Activated T-helper 1 cell treated with anti-CD3 and anti-CD28 coated beads, Interleukin-2, amount 50 U/mL, for 16 hours (primary cell): ENCODE results near the gene OXCT1.
"Not testable (repeated sequence)": the region's sequence is repeated elsewhere in the genome, so short reads cannot be mapped to it uniquely, and the experiment has no call there.

Experiments
- DNase-seq, 2 donors: peaks; one replicate each; pipeline ENCODE4 v3.0.0-alpha.2; 2020; ENCODE audit warnings: low read depth in 1 of 2, low spot score in 1 of 2

The OXCT1 gene

DNA sequence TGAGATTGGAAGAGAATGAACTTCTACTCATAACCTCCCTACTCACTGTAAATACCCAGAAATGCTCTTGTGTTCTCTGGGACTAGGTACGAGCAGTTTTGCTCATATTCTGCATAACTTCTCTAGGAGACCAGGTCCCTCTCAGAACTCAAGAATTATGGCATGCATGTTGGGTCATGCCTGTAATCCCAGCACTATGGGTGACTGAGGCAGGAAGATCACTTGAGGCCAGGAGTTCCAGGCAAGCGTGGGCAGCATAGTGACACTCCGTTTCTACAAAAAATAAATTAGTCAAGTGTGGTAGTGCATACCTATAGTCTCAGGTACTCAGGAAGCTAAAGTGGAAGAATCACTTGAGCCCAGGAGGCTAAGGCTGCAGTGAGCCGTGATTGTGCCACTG is 141.9 kb downstream of the OXCT1 start:
- DNase-seq: no peak

DNA sequence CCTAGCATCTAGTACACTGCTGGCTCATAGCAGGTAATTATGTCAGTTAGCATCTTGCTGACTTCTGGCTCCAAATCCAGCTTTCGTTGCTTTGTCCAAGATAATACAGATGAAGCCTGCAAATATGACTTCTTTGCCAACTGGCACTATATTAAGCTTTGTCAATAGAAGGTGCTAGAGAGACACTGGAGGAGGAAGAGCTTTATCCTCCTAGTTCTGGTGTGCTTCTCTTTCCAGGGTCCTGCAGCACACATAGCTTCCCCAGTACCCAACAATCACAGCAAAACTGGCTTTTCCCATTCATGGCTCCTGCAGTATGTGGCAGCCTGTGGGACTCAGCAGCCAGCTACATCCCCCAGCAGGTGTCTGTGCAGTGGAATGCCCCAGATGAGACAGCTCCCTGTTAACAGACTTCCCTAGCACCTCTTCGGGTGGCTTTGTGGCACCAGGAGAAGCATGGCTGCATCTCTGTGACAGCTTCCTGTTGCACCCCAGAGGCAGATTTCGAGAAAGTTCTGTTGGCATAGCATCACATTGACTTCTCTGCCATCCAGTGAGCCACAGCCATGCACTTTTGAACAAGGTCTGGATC is 147.8 kb downstream of the OXCT1 start:
- DNase-seq: no peak

DNA sequence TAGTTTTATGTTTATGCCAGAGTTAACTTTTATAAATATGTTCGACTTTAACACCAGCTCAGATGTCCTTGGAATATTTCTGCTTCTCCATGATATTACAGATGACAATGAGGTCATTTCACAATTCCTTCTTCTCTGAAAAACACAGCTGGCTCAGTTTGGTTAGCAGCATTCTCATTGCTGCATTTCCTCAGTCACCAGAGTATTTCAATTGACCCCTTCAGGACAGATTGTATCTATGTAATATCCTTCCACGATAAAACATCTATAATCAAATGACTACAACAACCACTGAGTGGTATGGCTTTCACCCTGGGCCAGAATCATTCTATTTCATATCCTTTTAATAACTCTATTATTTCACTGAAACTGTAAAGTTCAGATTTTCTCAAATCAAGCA is 148.7 kb downstream of the OXCT1 start:
- no peak for DNase-seq

DNA sequence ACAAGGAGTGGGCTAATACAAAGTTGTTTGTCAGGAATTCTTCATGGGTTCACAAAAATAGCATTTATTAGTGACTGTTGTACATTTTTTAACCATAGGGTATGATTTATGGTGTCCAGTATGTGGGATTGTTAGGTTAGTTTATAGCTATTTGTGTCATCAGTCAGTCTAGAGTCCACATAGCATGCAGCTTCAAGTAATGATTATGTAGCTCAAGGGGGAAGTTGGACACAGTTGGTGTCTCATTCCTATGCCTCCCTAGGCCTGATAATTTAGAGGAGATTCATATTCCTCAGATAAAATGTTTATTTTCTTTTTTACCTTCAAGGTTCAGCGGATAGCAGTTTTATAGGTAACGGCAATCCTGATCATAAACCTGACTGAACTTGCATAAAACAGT is 153.8 kb downstream of the OXCT1 start:
- DNase-seq: no peak

DNA sequence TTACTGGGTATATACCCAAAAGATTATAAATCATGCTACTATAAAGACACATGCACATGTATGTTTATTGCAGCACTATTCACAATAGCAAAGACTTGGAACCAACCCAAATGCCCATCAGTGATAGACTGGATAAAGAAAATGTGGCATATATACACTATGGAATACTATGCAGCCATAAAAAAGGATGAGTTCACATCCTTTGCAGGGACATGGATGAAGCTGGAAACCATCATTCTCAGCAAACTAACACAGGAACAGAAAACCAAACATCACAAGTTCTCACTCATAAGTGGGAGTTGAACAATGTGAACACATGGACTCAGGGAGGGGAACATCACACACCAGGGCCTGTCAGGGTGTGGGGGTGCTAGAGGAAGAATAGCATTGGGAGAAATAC is 155.8 kb downstream of the OXCT1 start:
- not testable (repeated sequence) for DNase-seq

DNA sequence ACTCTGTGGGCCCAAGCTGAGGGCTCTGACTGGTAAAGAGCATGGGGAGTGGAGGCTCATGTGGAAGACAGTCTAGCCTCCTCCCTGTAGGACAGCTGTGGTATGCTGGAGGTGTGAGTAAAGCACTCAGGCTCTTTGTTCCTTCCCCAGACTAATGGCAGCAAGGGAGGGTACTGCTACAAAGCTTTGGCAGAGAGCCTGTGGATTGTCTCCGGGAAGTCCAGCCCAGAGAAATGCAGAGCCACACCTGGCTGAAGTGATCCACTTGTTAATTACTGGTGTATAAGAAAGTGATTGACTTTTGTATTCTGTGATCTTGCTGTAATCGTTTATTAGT is 161.7 kb downstream of the OXCT1 start:
- DNase-seq: no peak

DNA sequence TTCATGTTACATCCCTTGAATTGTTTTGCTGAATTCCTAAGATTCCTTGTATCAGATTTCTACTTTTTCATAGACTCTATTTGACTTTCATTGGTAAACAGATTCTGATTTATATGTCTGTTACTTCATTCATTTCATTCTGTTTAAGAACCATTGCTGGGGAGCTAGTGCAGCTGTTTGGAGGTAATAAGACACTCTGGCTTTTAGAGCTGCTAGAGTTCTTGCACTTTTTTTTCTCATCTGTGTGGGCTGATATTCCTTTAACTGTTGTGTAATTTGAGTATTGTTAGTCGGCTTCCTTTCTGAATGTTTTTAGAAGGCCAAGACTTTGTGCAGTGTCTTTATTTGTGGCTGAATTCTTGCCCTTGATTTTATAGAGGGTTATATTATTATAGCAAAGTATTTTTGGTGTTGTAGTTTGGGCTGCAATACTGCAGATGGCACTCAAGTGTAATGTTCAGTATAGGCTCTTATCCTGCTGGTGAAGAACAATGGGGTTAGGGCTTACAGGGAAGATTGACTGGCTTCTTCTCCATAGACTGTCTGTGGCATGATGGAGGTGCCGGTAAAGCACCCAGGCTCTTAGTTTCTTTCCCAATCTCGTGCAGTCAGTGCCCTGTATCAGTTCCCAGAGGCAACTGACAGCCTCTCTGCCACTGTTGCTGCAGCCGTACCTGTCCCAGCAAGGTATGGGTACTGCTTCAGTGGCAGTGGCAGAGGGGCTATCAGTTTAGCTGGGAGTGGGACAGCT is 162.2 kb downstream of the OXCT1 start:
- no peak for DNase-seq

DNA sequence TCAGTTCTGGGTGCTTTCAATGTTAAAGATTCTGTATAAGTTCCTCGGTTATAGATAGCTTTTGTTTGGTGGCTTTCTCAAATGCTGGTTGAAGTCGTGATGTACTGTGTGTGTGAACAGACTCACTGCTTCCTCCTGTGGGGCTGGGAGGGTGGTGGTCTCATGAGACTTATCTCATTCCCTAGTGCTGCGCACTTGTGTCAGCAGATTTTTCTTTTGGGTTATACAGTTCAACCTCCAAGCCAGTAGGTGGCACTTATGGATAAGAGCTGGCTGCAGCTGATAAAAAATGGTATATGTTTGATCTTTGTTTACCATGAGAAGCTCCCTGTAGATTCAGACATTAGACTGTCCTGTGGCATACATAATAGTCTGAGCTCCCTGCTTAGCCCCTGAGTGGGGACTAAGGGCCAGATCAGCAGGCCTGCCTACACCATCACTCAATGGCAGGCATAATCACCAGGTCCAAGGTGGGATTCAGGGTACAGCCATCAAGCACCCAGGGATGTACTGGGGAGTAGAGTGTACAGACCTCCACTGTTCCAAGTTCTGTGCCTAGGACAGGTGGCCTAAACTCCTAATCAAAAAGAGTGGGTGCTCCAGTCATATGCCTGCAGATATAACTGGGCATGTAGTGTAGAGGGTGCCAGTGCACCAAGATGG is 174.2 kb downstream of the OXCT1 start:
- DNase-seq: no peak

DNA sequence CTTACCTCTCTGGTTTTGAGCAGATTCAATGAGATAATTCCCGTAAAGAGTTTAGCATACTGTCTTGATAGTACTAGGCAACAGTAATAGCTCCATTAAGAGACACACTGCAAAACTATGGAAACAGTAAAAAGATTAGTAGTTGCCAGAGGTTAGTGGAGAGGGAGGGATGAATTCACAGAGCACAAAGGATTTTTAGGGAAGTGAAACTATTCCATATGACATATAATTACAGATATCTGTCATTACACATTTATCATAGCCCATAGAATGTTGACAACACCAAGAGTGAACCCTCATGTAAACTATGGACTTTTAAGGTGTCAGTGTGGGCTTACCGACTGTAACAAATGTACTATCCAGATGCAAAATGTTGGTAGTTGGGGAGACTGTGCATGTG is 183.5 kb downstream of the OXCT1 start:
- no peak for DNase-seq

DNA sequence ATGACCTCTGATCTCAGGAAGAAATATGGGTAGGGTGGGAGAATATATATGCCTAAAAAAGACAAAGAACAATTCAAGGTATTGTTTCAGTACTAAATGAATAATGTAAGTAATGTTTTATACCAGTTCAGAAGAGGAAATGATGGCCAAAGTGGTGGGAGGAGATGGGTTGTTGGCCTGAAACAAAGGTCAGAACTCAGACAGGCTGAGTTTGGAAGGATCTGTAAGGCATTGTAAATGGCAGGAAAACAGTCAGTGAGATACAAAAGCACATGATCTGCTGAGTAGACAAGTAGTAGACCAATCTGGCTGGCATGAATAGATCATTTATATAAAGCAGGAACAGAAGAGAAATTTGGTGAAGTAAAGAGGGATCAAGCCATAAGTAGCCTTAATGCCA is 184.0 kb downstream of the OXCT1 start:
- DNase-seq: no peak

DNA sequence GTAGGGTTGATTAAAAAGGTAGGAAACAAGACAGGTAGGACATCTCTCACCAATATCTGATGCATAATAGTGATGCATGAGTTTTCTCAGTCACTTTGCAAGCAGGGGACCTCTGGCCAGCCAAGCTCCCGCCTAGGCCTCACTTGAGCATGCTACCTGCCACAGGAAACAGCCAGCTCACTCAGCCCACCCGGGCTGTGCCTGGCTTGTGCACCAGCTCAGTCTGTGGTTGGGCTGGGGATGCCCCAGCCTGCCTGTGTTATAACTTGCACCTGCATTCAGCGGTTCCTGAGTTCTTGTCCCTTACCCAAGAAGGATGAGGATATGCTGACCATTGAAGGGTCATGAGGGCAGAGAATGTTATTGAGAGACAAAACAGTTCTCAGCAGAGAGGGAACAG is 187.0 kb downstream of the OXCT1 start:
- DNase-seq: no peak

DNA sequence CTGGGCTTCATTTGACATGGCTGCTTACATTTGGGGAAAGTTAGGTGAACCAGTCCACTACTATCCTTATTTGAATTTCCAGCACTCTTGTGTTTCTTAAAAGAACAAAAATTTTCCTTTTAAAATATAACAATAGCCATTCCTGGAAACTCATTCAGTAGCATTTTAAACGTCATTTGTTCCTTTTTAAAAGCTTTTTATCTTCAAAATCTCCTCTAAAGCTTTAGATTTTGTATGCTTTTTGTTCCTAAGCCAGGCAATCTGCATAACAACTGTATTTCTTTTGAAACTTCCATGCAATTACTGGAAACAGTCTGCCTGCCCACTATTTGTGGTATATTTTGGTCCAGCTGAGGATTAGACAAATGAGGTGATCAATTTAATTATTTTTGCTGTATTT is 187.6 kb downstream of the OXCT1 start:
- DNase-seq: no peak

DNA sequence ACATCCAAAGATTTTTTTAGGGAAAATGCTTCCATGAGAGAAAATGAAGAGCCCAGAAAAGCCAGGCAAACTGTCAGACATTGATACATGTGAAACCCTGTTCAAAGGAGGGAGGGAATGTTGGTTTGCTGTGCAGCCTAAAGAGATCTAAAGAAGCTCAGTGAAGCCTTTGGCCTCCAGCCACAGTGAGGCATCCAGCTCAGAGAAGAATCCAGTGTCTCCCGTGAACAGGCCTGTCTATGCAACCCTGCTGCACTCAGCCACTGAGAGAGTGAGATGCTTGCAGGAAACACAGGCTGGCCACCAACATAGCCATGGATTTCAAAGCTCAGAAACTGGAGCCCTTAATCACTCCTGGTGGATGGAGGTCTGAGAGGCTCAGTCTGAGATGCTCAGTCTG is 188.4 kb downstream of the OXCT1 start:
- no peak for DNase-seq
